ENCODE results near the gene TAF8.
"Not testable (repeated sequence)": the region's sequence is repeated elsewhere in the genome, so short reads cannot be mapped to it uniquely, and the experiment has no call there.

The TAF8 gene

GRCh38 chr6:42021847-42022754 lies 28.2 kb upstream of the TAF8 start:
- H3K27me3 ChIP-seq (ENCODE audit: insufficient read depth, low read length), result no peaks in the 10 kb centered on the region
- peaks cover 3% of the 10 kb centered on the region for H3K4me1 ChIP-seq (ENCODE audit: insufficient read depth, low read length)
- H3K4me3 ChIP-seq (ENCODE audit: low read length), result no peak overlapping the region
- no peak overlapping the region for H2AFZ ChIP-seq (ENCODE audit: low read depth, low read length)
- H3K9me3 ChIP-seq (ENCODE audit: low read length), result no peaks in the 10 kb centered on the region
- no peaks in the 10 kb centered on the region for H3K36me3 ChIP-seq (ENCODE audit: insufficient read depth, low read length)

- H2AFZ ChIP-seq (ENCODE audit: low read depth, low read length), result no peak overlapping the region
- H3K9me3 ChIP-seq (ENCODE audit: low read length), result no peaks in the 10 kb centered on the region
- H3K36me3 ChIP-seq (ENCODE audit: insufficient read depth, low read length), result no peaks in the 10 kb centered on the region
These were observed 27.5 kb upstream of the TAF8 start for GRCh38 chr6:42022755-42023384.

DNA sequence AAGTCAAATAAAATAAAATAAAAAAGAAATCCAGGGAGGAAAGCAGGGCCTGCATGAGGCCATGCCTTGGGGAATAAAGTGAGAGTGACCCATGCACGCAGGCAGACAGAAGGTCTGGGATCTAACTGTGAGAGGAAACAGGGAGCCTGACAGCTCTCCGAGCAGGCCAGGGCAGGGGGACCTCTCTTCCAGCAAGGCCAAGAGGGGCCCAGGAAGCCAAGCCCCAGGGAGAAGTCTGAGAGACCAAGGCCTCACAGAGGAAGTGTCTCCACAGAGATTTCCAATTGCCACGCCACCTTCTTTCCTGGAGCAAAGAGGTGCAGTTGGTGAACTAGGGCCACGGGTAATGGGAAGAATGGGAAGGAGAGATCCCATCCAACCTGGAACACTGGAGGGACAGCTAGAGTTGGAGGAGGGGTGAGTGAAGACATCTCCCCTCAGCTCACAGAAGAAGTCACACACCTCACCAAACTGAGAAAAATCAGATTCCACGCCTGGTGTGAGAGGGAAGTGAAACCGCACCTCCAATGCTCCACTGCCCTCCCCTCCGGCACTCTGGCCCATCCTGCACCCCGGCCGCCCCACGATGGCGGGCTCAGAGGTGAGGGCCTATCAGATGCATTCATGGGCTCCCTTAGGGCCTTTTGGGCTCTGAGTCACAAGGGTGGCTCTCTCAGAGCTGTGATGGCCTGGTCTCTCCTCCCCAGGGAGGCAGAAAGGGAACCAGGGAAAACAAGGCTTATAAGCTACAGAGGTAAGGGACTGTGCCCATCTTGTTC lies 25.1 kb upstream of the TAF8 start:
- no peaks in the 10 kb centered on the region for H3K36me3 ChIP-seq (ENCODE audit: insufficient read depth, low read length)
- peaks cover 3% of the 10 kb centered on the region for H3K4me1 ChIP-seq (ENCODE audit: insufficient read depth, low read length)
- no peaks in the 10 kb centered on the region for H3K9me3 ChIP-seq (ENCODE audit: low read length)
- no peak overlapping the region for H2AFZ ChIP-seq (ENCODE audit: low read depth, low read length)
- H3K27me3 ChIP-seq (ENCODE audit: insufficient read depth, low read length), result no peaks in the 10 kb centered on the region
- no peak overlapping the region for H3K4me3 ChIP-seq (ENCODE audit: low read length)

More at GRCh38 chr6:42022755-42023384, 27.5 kb upstream of the TAF8 start:
- Histone ChIP-seq H3K4me1 (ENCODE audit: insufficient read depth, low read length) (peaks cover 3% of the 10 kb centered on the region), H3K4me3 (ENCODE audit: low read length) (no peak overlapping the region), H3K27me3 (ENCODE audit: insufficient read depth, low read length) (no peaks in the 10 kb centered on the region)

GRCh38 chr6:42025845-42026243 lies 24.5 kb upstream of the TAF8 start:
- no peaks in the 10 kb centered on the region for H3K27me3 ChIP-seq (ENCODE audit: insufficient read depth, low read length)
- peaks cover 3% of the 10 kb centered on the region for H3K4me1 ChIP-seq (ENCODE audit: insufficient read depth, low read length)
- no peaks in the 10 kb centered on the region for H3K36me3 ChIP-seq (ENCODE audit: insufficient read depth, low read length)
- H3K9me3 ChIP-seq (ENCODE audit: low read length), result no peaks in the 10 kb centered on the region
- H2AFZ ChIP-seq (ENCODE audit: low read depth, low read length), result no peak overlapping the region
- H3K4me3 ChIP-seq (ENCODE audit: low read length), result no peak overlapping the region

DNA sequence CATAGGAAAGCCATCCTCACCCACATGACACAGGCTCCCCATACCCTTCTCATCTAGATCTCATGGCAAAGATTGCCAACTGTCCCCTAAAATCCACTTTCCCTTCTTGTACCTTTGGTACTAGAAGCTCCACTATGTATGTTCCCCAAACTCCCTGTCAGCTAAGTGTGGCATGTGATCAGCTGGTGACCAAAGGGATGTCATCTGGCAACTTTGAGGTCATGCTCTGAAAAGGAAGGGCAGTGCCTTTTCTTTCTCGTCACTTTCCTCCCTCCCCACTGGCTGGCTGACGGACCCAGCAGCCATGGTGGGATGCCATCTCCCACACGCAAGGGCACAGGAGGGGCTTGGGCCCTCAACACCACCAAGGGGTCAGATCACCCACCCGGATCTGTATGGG lies 23.8 kb upstream of the TAF8 start:
- no peaks in the 10 kb centered on the region for H3K36me3 ChIP-seq (ENCODE audit: insufficient read depth, low read length)
- H3K9me3 ChIP-seq (ENCODE audit: low read length), result no peaks in the 10 kb centered on the region
- H3K4me1 ChIP-seq (ENCODE audit: insufficient read depth, low read length), result peaks cover 3% of the 10 kb centered on the region
- H3K27me3 ChIP-seq (ENCODE audit: insufficient read depth, low read length), result no peaks in the 10 kb centered on the region
- no peak overlapping the region for H3K4me3 ChIP-seq (ENCODE audit: low read length)
- H2AFZ ChIP-seq (ENCODE audit: low read depth, low read length), result no peak overlapping the region

GRCh38 chr6:42028234-42029061 lies 21.9 kb upstream of the TAF8 start:
- Histone ChIP-seq H3K27me3 (ENCODE audit: insufficient read depth, low read length) (no peaks in the 10 kb centered on the region), H2AFZ (ENCODE audit: low read depth, low read length) (no peak overlapping the region), H3K4me1 (ENCODE audit: insufficient read depth, low read length) (peaks cover 3% of the 10 kb centered on the region), H3K9me3 (ENCODE audit: low read length) (no peaks in the 10 kb centered on the region), H3K36me3 (ENCODE audit: insufficient read depth, low read length) (no peaks in the 10 kb centered on the region), H3K4me3 (ENCODE audit: low read length) (no peak overlapping the region)

DNA sequence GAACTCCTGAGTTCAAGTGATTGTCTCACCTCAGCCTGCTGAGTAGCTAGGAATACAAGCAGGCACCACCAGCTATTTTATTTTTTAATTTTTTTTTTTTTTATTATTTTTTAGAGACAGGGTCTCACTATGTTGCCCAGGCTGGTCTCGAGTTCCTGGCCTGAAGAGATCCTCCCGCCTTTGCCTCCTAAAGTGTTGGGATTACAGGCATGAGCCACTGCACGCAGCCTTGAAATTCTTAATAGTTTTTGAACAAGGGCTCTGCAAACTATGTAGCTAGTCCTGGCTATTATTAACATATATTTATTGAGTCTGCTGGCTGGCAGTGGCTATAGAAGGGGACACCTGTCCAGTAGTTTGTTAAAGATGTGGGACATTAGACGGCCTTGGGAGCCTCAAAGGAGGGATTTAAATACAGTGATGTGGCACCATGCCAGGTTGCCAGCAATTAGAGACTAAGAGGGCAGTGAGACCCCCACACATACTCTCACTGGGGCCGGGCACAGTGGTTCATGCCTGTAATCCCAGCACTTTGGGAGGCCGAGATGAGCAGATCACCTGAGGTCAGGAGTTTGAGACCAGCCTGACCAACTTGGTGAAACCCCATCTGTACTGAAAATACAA lies 21.1 kb upstream of the TAF8 start:
- Histone ChIP-seq H3K27me3 (ENCODE audit: insufficient read depth, low read length) (no peaks in the 10 kb centered on the region), H3K4me3 (ENCODE audit: low read length) (no peak overlapping the region), H3K9me3 (ENCODE audit: low read length) (no peaks in the 10 kb centered on the region), H3K36me3 (ENCODE audit: insufficient read depth, low read length) (no peaks in the 10 kb centered on the region), H2AFZ (ENCODE audit: low read depth, low read length) (no peak overlapping the region), H3K4me1 (ENCODE audit: insufficient read depth, low read length) (peaks cover 3% of the 10 kb centered on the region)

GRCh38 chr6:42029881-42030280 lies 20.4 kb upstream of the TAF8 start:
- Histone ChIP-seq H3K27me3 (ENCODE audit: insufficient read depth, low read length) (no peaks in the 10 kb centered on the region), H3K9me3 (ENCODE audit: low read length) (no peaks in the 10 kb centered on the region), H3K4me3 (ENCODE audit: low read length) (no peak overlapping the region), H3K4me1 (ENCODE audit: insufficient read depth, low read length) (peaks cover 3% of the 10 kb centered on the region), H2AFZ (ENCODE audit: low read depth, low read length) (no peak overlapping the region), H3K36me3 (ENCODE audit: insufficient read depth, low read length) (no peaks in the 10 kb centered on the region)

DNA sequence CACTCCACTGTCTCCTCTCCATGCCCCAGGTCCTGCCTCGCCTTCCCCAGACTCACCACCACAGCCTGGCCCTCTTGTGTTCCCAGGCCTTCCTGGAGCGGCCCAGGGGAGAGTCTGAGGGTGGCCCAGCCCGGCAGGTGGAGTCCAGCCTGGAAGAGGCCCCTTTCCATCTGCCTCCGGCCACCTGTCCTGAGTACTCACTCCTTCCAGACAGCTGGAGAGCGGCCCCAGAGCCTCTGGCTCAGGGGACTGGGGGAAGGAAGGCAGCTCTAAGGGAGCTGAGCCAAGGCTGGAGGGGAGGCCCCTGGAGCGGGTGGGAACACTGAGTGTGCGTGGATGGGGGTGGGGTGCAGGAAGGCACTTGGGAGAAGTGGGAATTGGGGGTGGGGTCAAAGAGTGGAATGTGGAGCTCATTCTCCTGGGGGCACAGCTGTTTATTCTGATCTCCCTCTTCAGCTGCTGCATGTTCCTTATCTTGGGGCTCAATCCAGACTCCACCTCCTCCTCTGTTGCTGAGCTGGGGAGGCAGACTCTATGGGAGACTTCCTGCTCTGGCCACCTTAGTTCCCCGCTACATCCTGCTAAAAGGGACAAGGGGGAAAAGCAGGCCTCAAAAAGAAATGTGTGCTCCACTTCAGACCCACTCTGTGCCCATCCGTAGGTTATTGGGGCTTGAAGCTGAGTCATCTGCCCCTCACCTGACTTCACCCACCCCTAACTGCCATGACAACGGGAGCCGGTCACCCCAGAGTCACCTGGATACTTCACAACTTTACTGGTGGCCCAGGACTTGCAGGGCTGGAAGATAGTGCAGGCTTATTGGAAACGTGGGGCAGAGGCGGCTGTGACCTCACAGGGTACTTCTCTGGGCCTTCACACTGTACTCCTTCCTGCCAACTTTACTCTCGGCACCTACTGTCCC lies 19.5 kb upstream of the TAF8 start:
- no peak overlapping the region for H2AFZ ChIP-seq (ENCODE audit: low read depth, low read length)
- H3K4me3 ChIP-seq (ENCODE audit: low read length), result no peak overlapping the region
- no peaks in the 10 kb centered on the region for H3K36me3 ChIP-seq (ENCODE audit: insufficient read depth, low read length)
- peaks cover 3% of the 10 kb centered on the region for H3K4me1 ChIP-seq (ENCODE audit: insufficient read depth, low read length)
- H3K27me3 ChIP-seq (ENCODE audit: insufficient read depth, low read length), result no peaks in the 10 kb centered on the region
- no peaks in the 10 kb centered on the region for H3K9me3 ChIP-seq (ENCODE audit: low read length)

- H3K36me3 ChIP-seq (ENCODE audit: insufficient read depth, low read length), result no peaks in the 10 kb centered on the region
- H2AFZ ChIP-seq (ENCODE audit: low read depth, low read length), result no peak overlapping the region
- H3K4me1 ChIP-seq (ENCODE audit: insufficient read depth, low read length), result no peaks in the 10 kb centered on the region
- no peaks in the 10 kb centered on the region for H3K9me3 ChIP-seq (ENCODE audit: low read length)
- H3K27me3 ChIP-seq (ENCODE audit: insufficient read depth, low read length), result no peaks in the 10 kb centered on the region
- no peak overlapping the region for H3K4me3 ChIP-seq (ENCODE audit: low read length)
These were observed 18.0 kb upstream of the TAF8 start for GRCh38 chr6:42032366-42032765.

DNA sequence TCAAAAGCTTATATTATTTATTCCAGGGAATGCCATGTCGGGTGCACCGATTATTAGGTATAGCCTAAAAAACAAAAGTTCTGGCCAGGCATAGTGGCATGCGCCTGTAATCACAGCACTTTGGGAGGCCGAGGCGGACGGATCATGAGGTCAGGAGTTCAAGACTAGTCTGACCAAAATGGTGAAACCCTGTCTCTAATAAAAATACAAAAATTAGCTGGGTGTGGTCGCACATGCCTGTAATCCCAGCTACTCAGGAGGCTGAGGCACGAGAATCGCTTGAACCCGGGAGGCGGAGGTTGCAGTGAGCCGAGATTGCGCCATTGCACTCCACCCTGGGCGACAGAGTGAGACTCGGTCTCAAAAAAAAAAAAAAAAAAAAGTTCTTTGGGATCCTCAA lies 12.7 kb upstream of the TAF8 start:
- H3K36me3 ChIP-seq (ENCODE audit: insufficient read depth, low read length); H3K4me1 ChIP-seq (ENCODE audit: insufficient read depth, low read length); H3K4me3 ChIP-seq (ENCODE audit: low read length); H3K27me3 ChIP-seq (ENCODE audit: insufficient read depth, low read length); H2AFZ ChIP-seq (ENCODE audit: low read depth, low read length); H3K9me3 ChIP-seq (ENCODE audit: low read length): not testable (repeated sequence)
